Glomerular visceral epithelial cell (primary cell): Measurements from ENCODE around the gene GMPPA.
A peak's percentile ranks its signal among the peaks of the same experiment; 100 is the strongest.

ENCODE experiments used
- DNase-seq: peaks from one replicate; pipeline ENCODE4 v3.0.0-alpha.2; 2016; ENCODE audit errors: extremely low spot score

Gene GMPPA

GRCh38 chr2:219539926-219540678 is 41.4 kb downstream of the GMPPA start:
- no peak for DNase-seq

- DNase-seq, result no peak
Measured at GRCh38 chr2:219540784-219541504, 42.3 kb downstream of the GMPPA start.

GRCh38 chr2:219541611-219542180 is 43.0 kb downstream of the GMPPA start:
- DNase-seq, result peak; percentile 87

- peak; percentile 65 for DNase-seq
Measured at GRCh38 chr2:219542931-219543595, 44.4 kb downstream of the GMPPA start.

- peak; percentile 99 for DNase-seq
Measured at GRCh38 chr2:219543596-219544358, 45.1 kb downstream of the GMPPA start, which contains the start of the genes CHPF and TMEM198. TSS of gene CHPF (minus strand) at chr2:219543809. CDS start at chr2:219543538, 271 bp downstream. TSS of gene TMEM198 (plus strand) at chr2:219544028. CDS start at chr2:219544728, 700 bp downstream.

- no peak for DNase-seq
Measured at GRCh38 chr2:219544567-219544966, 45.9 kb downstream of the GMPPA start.

- no peak for DNase-seq
Measured at GRCh38 chr2:219545295-219545942, 46.7 kb downstream of the GMPPA start.

GRCh38 chr2:219545943-219546352 is 47.3 kb downstream of the GMPPA start:
- no peak for DNase-seq

- no peak for DNase-seq
Measured at GRCh38 chr2:219547621-219548020, 48.9 kb downstream of the GMPPA start.

- DNase-seq, result no peak
Measured at GRCh38 chr2:219548990-219549389, 50.3 kb downstream of the GMPPA start.

- no peak for DNase-seq
Measured at GRCh38 chr2:219549619-219550018, 50.9 kb downstream of the GMPPA start.

- DNase-seq, result no peak
Measured at GRCh38 chr2:219551441-219552381, 53.0 kb downstream of the GMPPA start.

- peak; percentile 84 for DNase-seq
Measured at GRCh38 chr2:219552382-219553167, 53.9 kb downstream of the GMPPA start.

GRCh38 chr2:219553168-219553417 is 54.4 kb downstream of the GMPPA start:
- DNase-seq, result no peak

- no peak for DNase-seq
Measured at GRCh38 chr2:219553463-219553963, 54.8 kb downstream of the GMPPA start.

GRCh38 chr2:219554350-219554749 is 55.7 kb downstream of the GMPPA start:
- DNase-seq, result no peak

GRCh38 chr2:219555956-219556355 is 57.3 kb downstream of the GMPPA start:
- no peak for DNase-seq

- no peak for DNase-seq
Measured at GRCh38 chr2:219556413-219556812, 57.7 kb downstream of the GMPPA start.
